Neural cell (in vitro differentiated cells): Measurements from ENCODE around the gene FERMT1. TPM values are rescaled to one million over a fixed set of nuclear protein-coding genes. Genes with fewer than 3 reads are reported as not detected.

Experiments used
- polyA plus RNA-seq: library from polyadenylated mRNA; depleted of rRNA; stranded (reverse); fragments of >200 nt; gene quantifications from 2 replicates; pipeline ENCODE4 v1.2.3, GENCODE V29; 2014

Gene FERMT1
- polyA plus RNA-seq, 1 donor from 2014 or later, result not detected

Other genes starting within 250 kb of the FERMT1 start
- 55.2 and 56.7 TPM in 2 replicates for gene CHGB, start 211.5 kb downstream of the FERMT1 start, polyA plus RNA-seq
- gene TRMT6, start 172.5 kb downstream of the FERMT1 start, polyA plus RNA-seq, result 18.4 and 19.1 TPM in 2 replicates
- gene MCM8, start 172.4 kb downstream of the FERMT1 start, polyA plus RNA-seq, result 4.6 and 5.1 TPM in 2 replicates
- gene CRLS1, start 116.9 kb downstream of the FERMT1 start, polyA plus RNA-seq, result 38.6 and 48.5 TPM in 2 replicates
- gene LRRN4, start 69.0 kb downstream of the FERMT1 start, polyA plus RNA-seq, result 0.14 and 0.26 TPM in 2 replicates